GM10266 (cell line): ENCODE measurements around the gene XPO4.

Experiments used
- DNase-seq: peaks from one replicate; pipeline ENCODE4 v3.0.0; 2012; ENCODE audit errors: extremely low spot score
- TF ChIP-seq, protein P1 (sequence below): IDR thresholded peaks from 2 replicates; pipeline ENCODE4 v1.5.1; 2012; ENCODE audit warnings: mild to moderate bottlenecking, low read depth; ENCODE audit not compliant: control insufficient read depth, insufficient read depth; ENCODE audit errors: missing control alignments

XPO4 gene

DNA sequence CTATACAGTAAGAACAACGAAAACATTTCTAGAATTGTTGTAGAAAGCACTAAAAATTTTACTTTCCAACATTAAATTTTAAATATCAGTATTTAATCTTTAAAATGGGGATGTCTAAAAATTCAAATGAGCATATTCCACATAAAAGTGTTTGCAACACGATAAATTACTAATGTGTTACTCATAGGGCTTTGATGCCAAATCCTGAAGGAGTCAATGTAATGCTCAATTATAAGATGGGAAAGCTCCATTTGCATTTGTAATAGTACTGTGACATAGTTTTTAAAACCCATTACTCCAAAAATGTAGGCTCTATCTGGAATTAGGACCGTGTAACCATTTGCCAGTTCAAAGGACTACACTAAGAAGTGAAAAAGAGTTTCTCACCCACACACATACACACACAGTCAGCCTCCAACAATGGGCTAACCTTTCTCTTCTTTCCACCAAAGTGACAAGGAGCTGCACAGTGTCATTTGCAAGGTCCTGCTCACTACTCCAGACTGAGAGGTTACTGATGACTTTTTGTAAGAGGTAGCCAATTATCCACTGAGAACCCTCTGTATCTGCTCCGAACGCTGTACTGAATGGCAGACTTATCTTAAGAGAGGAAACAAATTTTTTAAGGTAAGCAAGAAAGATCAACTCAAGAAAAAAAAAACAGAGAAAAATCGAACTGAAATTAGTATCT lies 102.7 kb downstream of the XPO4 start:
- TF ChIP-seq, protein P1, sequence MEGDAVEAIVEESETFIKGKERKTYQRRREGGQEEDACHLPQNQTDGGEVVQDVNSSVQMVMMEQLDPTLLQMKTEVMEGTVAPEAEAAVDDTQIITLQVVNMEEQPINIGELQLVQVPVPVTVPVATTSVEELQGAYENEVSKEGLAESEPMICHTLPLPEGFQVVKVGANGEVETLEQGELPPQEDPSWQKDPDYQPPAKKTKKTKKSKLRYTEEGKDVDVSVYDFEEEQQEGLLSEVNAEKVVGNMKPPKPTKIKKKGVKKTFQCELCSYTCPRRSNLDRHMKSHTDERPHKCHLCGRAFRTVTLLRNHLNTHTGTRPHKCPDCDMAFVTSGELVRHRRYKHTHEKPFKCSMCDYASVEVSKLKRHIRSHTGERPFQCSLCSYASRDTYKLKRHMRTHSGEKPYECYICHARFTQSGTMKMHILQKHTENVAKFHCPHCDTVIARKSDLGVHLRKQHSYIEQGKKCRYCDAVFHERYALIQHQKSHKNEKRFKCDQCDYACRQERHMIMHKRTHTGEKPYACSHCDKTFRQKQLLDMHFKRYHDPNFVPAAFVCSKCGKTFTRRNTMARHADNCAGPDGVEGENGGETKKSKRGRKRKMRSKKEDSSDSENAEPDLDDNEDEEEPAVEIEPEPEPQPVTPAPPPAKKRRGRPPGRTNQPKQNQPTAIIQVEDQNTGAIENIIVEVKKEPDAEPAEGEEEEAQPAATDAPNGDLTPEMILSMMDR = no peak
- no peak for DNase-seq

DNA sequence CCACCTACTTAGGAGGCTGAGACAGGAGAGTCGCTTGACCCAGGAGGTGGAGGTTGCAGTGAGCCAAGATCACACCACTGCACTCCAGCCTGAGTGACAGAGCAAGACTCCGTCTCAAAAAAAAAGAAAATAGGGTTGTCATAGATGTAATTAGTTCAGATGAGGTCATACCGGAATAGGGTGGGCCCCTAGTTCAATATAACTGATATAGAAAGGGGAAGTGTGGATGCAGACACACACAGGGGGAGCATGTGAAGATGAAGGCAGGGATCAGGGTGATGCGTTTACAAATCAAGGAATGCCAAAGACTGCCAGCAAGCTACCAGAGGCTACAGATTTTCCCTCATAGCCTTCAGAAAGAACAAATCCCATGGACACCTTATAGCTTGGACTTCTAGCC lies 104.5 kb downstream of the XPO4 start:
- DNase-seq = no peak
- TF ChIP-seq, protein P1 = no peak

DNA sequence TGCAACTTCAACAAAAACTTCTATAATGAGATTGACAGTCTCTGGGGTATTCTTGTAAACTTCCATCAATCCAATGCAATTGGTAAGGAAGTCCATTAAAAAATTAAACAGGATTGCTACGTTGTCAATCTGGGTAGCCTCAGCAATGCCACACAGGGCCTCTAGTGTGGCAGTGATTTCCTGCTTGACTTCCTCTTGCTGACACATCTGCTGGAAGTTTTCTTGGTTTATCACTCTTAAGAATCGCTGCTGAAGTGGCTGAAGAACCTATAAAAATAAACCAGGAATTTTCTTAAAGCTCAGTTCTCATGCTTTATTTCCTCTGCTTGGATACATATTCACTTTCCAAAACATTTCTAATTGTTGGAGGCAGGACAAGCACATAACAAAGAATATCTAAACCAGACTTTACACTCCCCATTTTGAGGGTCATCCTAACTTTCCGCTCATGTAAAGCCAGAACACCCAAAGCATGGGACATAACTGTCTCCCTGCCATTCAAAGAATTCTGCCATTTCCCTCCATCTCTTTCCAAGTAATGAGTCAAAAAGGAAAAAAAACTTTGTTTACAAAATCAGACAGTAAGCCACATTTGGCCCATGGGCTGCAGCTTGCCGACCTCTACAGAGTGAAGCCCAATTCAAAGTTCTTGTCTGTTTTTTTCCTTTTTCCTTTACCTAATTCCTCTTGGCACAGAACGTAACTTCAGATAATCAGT lies 105.6 kb downstream of the XPO4 start:
- TF ChIP-seq, protein P1 = no peak
- no peak for DNase-seq

DNA sequence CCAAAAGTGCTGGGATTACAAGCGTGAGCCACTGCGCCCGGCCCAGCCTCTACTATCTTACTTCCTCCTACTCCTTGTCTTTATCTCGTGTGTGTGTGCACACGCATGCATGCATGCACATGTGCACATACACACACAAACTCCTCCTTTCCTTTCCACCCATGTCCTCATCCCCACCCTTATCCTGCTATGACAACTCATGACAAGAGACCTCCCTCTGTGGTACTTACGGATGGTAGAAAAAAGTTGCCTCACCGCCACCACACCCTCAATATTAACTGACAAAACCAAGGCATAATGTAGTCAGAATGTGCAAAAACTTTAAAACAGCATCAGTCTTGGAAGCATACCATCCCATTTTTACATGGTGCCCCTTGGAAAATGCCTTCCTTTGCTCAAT lies 112.9 kb downstream of the XPO4 start:
- no peak for DNase-seq
- TF ChIP-seq, protein P1 = no peak

DNA sequence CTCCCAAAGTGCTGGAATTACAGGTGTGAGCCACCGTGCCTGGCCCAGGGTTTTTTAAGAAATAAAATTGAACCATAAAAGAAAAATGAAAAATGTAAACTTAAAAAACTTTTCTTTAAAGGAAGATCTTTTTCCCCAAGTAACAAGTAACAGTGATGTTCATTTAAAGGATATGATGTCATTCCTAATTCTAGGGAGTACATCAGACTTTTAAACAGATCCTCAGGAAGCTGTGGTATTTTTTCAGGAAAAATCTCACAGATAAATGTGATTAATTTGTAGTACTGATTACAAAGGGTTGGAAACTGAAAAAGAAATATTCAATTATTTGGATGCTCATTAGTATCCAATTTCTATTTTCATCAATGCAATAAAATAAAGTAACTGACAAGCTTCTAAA lies 114.2 kb downstream of the XPO4 start:
- DNase-seq = no peak
- TF ChIP-seq, protein P1 = no peak

DNA sequence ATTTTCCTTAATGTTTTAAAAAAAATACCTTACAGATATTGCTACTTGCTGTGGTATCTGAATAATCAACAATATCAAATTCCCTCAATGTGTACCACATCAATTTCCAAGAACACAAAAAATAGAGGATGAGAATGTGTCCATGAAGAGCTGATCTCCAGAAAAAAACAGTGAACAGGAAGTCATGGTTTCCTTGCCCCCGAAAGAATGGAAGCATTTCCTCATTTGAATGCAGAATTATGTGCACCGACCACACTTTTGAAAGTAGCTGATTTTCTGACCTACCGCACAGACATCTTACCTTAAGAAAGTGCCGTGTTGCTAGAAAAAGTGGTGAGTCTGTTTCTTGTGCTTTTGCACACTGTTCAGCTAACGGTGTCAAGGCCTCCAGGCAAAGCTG lies 115.4 kb downstream of the XPO4 start:
- DNase-seq = no peak
- TF ChIP-seq, protein P1 = no peak

DNA sequence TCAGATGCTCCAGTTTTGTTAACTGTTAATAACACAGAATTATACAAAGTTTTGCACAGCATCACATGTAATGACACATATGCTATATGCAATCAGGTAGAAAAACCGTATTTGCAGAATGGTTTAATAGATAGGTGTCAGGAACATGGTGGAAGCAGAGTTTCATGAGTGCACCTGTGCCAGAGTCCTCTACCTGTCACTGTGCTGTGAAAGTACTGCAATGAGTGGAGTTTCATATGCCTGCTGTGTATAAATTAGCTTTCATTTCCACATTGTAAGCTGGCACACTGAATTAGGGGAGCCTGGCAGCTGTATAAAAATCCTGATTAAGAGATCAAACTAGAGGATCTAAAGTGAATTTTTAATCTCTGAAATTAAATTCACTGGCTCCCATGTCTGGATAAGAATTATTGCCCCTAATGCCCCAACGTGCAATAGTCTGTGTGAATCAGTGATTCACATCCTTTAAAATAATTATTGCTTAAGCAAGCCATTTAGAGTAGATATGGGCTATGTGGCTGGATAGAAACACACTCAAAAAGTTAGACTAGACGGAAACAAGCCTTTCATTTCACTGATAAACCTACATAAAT lies 120.3 kb downstream of the XPO4 start:
- TF ChIP-seq, protein P1 = no peak
- no peak for DNase-seq
